ENCODE data around the gene MRM1.
"Not testable (repeated sequence)": the region's sequence is repeated elsewhere in the genome, so short reads cannot be mapped to it uniquely, and the experiment has no call there.

The MRM1 gene

GRCh38 chr17:36602030-36602748 is 806 bp downstream of the MRM1 start:
- peak; percentile 78 for DNase-seq

DNA sequence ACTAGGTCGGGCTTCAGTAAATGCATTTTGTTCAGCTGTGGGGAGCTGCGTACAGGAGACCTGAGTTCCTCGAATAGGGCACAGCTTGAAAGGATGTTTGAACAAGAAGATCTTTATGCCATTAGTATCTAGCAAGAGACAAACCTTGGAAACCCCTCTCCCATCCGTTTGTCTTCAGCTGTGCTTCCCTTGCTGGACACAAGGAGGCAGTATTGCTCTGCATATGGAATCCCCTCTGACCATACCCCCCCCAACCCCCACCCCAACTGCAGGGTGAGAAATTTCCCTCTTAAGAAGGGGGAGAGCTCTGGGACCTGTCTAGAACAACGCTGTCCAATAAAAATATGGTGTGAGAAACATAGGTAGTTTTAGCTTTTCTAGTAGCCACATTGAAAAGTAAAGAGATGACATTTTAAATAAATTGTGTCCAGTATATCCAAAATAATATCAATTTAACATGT is 1.6 kb downstream of the MRM1 start:
- DNase-seq = peak; percentile 82

- not testable (repeated sequence) for DNase-seq
Observed at GRCh38 chr17:36605028-36605427, 3.6 kb downstream of the MRM1 start.

DNA sequence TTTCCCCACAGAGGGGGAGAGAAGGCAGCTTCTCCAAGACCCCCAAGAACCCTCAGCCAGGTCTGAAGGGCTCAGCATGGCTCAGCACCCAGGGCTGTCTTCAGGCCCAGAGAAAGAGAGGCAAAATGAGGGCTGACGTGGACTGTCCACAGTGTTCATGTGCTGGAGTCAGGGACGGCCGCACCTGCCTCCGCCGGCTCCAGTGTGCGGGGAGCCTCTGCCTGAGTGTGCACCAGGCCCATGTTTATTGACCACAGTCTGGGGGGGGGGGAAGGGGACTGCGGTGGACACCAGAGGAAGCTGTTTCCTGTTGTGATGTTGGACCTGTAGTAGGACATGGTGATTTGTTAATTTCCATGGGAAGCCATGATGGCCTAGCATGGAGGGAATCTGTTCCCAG is 6.9 kb downstream of the MRM1 start:
- no peak for DNase-seq

DNA sequence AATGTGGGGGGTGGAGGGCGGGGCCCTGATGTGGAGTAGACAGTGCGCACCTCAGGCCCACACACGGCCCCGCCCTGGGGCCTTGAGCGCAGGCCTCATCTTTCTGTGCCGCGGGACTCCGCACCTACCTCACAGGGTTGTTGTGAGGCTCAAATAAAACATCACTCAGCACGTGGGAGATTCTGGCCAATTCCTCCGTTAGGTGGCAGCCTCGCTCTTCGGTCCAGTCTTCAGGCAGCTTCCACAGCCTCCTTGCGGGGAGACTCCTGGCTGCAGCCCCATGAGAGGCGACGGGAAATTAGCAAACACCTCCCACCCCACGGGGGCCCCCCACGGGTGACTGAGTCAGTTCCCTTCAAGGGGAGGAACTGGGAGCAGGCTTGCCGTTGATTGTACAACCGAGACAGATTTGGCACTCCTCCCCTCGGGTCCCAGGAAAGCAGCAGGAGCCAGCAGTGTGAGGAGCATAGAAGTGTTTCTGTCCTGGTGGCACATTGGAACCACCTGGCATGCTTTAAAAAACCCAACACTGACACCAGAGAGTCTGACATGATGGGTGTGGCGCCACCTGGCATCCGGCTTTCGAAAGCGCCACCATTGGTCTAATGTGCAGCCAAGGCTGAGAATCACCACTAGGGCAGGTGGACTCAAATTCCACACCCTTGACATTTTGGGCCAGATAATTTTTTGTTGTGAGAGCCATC is 7.6 kb downstream of the MRM1 start:
- no peak for DNase-seq

- no peak for DNase-seq
Observed at GRCh38 chr17:36609498-36609862, 8.1 kb downstream of the MRM1 start.

DNA sequence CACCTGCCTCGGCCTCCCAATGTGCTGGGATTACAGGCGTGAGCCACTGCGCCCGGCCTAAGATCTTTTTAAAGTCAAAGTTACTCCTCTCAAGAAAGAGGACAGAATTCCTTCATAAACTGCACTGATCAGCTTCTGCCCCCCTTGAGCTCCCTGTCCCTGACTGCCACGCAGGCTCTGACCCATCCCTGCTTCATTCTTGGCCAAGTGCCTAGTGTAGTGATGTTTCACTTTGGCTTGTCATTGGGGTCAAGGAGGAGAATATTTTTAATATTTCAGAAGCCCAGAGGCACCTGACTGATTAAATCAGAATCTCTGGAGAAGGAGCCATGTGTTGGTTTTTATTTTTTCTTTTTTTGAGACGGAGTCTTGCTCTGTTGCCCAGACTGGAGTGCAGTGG is 9.1 kb downstream of the MRM1 start:
- no peak for DNase-seq

GRCh38 chr17:36611345-36612072 is 10.1 kb downstream of the MRM1 start:
- DNase-seq = no peak

DNA sequence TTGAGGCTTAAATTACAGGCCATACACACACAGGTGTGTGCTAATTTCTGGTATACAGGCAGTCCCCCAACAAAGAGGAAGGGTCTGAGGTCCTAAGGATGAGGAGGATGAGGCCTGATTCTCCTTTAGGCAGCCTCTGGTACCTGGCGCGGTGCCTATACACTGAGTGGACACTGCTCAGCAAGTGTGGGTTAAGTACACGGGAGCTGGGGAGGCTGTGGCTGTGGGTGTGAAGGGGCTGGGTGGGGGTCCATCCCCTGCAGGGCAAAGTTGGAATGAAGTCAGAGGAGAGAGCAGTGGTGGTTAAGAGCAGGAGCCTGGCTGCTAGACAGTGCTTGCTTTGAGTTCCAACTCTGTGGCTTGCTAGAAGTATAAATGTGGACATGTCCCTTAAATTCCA is 10.9 kb downstream of the MRM1 start:
- DNase-seq = no peak

DNA sequence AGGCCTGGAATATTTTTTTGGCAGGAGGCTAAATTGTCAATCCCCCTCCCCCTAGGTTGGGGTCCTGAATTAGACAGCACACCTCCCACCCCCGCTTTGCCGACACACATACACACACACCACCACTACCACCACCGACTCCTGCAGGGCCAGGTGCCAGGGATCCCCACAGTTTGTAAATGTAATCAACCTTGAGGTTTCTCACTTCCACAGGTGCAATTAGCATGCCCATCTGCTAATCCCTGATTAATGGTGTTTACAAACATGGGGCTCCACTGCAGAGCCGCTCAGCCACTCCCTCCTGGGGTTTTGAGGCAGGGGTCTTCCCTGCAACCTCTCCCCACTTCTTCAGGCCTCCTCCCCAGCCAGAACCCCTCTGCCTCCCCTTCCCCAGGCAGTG is 11.8 kb downstream of the MRM1 start:
- DNase-seq = no peak

DNA sequence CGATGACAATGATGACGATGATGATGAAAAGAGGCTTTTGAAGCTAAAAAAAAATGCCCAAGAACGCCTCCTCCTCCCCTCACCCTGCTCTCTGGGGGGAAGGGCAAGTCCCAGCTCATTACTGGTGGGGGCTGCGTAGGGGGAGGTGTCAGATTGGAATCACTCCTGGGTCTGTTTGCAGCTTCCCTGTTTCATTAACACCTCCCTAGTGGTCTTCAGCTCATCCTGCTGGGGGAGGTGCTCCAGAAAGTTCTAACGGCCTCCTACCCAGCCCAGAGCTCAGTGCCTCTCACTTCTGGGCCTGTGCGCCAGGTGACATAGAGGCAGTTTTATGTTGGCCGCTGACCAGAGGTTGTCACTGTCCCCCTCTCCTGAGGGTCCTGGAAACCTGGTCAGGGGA is 12.7 kb downstream of the MRM1 start:
- DNase-seq = no peak

DNA sequence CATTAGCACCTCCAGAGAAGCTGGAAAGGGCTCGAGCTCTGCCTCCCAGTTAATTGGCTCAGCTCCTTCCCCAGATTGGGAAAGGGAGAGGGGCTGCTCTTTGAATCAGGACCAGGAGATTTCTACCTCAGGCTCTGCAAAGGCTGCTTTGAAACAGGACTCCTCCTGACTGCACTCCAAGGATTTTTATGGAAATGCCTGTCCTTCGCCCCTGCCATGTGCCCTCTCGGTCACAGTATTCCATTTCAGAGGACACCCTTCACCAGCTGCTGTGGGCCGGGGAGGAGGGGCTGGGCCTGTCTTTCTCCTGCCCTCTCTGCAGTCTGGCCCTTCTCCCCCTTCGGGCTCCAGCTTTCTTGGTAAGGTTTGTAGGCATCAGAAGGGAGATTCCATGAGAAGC is 13.6 kb downstream of the MRM1 start:
- no peak for DNase-seq

- DNase-seq = no peak
Observed at GRCh38 chr17:36616061-36617029, 15.0 kb downstream of the MRM1 start.

DNA sequence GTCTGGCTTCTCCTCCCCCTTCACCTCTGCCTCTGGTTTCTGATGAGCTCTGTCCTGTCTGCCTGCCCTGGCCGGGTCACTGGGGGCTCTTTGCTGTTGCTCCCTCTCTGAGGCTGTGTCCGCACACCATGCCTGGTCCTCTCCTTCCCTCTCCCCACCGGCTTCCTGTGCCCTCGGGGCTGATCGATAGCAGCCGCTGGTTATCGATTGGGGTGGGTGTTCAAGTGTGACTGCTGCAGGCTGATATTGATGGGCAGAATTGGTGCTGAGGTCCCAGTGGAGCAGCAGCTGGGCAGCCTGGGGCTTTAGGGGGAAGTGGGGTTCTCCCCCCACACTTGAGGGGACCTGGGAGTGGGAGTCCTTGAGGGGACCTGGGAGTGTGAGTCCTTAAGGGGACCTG is 16.4 kb downstream of the MRM1 start:
- no peak for DNase-seq

DNA sequence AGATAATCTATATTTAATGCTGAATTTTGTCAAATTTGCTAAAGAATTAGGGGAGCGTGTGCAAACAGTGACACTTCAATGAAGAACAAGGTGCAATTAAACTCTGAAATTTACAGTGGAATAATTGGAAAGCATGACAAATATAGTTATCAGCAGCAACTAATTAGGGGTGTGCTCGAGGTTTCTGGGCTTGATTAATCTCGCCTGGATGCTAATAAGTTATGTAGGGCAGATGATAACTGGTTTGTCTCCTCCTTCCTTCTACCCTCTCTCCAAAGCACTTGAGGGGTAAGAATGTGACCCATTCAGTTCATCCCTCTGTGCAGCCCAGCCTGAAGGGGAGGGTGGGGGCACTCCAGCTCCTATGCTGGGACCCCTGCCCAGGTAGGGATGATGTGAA is 21.9 kb downstream of the MRM1 start:
- DNase-seq = no peak

DNA sequence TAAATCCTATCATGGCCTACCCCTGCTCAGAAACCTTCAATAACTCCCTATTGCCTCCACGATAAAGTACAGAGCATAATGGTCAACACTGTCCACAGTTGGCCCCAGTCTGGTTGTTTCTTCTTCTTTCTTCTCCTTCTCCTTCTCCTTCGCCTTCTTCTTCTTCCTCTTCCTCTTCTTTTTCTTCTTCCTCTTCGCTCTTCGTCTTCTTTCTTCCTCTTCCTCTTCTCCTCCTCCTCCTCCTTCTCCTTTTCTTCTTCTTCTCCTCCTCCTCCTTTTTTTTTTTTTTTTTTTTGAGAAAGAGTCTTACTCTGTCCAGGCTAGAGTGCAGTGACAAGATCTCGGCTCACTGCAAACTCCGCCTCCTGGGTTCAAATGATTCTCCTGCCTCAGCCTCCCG is 23.8 kb downstream of the MRM1 start:
- no peak for DNase-seq

DNA sequence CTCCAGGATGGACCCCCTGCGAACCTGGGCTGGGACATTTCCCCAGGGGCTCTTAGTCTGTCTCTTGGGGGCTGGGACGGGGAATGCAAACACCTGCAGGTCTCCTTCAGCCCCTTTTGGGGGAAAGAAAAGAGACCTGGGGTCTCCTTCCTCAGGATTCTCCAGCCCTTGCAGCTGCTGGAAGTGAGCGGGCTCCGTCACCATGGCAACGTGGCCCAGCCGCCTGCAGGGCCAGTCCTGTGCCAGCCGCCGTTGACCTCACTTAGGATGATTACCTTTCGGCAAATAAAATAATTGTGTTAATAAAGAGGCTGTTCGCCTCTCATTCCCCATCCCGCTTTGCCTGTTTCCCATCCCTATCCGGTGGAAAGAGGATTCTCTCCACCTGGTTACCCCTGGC is 25.7 kb downstream of the MRM1 start:
- no peak for DNase-seq

GRCh38 chr17:36628576-36628975 is 27.2 kb downstream of the MRM1 start:
- DNase-seq = no peak

DNA sequence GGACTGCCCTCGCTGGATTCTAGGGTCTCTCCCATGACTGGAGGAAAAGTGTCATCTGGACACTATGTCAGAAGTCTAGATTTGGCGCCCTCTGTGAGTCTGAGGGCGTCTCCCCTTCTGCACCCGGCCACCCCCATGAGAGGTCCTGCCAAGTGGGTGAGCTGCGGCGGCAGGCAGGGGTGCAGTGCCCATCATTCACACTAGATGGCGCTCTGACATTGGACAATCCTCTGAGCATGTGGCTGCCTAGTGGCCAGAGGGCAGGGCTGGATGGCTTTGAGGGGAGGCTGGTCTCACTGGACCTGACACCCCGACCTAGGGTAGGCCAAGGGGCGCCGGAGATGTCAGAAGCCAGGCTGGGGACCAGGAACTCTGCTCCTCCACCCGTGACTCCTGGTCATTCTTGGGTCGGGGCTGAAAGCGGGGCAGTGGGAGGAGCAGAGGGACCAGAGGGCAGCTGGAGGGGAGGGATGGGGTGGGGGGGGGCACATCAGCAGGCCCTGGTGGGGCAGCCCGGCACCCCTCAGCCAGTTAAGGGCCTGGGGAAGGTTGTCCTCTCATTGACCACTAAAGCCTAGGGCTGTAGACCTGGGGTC is 28.0 kb downstream of the MRM1 start:
- peak; percentile 95 for DNase-seq

- no peak for DNase-seq
Observed at GRCh38 chr17:36629970-36630502, 28.7 kb downstream of the MRM1 start.

DNA sequence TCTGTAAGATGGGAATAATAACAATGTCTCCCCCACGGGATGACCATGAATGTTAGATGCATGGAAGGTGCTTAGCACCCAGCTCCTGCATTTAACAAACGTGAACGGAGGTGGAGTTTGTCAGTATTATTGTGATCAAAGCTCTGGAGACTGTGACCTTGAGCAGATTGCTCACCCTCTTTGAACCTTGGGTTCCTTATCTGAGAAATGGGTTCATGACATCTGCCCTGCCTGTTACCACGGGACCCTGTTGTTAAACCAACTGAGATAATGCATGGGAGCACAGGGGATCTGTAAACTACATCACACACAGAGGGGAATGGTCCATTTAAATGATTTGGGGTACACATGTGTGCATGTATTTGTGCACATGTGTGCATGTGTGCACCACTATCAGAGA is 29.6 kb downstream of the MRM1 start:
- no peak for DNase-seq

Data from activated CD8-positive, alpha-beta memory T cell treated with anti-CD3 and anti-CD28 coated beads for 24 hours (primary cell).